ENCODE data around the gene ATG4D.
A peak's percentile ranks its signal among the peaks of the same experiment; 100 is the strongest.

DNA sequence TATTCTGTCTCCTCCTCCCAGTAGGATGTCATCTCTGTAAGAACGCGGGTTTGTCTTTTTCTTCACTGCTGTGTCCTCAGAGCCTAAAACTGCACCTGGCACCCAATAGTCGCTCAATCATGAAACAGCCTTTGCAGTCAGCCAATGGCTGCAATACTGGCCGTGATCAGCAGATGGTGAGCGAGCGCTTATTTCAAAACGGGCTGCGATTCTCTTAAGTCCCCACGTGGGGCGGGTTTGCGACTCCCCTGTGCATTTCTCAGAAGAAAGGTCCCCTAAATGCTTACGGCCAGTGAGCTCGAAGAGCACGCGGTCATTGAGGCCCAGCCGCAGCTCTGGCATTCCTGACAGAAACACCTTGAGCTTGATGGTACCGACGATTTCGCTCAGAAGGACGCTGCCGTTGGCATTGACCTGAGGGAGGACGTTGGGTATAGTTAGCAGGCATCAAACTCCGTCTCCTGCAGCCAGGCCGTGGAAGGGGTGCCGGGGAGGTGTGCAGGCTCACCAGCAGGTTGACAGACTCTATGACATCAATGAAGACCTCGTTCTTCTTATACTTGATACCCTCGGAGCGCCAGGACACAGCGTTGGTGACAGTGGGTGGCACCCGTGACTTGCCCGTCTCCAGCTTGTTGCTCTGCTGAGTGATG, 37.4 kb downstream of the ATG4D start:
- peak; percentile 48; the same call in 1 of the 2 replicates for TF ChIP-seq POLR2A (IDR thresholded peaks at IDR 0.05; ENCODE audit: low read depth, low read length)
- TF ChIP-seq, protein P1, sequence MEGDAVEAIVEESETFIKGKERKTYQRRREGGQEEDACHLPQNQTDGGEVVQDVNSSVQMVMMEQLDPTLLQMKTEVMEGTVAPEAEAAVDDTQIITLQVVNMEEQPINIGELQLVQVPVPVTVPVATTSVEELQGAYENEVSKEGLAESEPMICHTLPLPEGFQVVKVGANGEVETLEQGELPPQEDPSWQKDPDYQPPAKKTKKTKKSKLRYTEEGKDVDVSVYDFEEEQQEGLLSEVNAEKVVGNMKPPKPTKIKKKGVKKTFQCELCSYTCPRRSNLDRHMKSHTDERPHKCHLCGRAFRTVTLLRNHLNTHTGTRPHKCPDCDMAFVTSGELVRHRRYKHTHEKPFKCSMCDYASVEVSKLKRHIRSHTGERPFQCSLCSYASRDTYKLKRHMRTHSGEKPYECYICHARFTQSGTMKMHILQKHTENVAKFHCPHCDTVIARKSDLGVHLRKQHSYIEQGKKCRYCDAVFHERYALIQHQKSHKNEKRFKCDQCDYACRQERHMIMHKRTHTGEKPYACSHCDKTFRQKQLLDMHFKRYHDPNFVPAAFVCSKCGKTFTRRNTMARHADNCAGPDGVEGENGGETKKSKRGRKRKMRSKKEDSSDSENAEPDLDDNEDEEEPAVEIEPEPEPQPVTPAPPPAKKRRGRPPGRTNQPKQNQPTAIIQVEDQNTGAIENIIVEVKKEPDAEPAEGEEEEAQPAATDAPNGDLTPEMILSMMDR (conservative IDR thresholded peaks at IDR 0.05; ENCODE audit: low read depth, low read length): peak; percentile 99
- peak; percentile 53; the same call in 1 of the 2 replicates for TF ChIP-seq MXI1 (IDR thresholded peaks at IDR 0.05; ENCODE audit: borderline replicate concordance, low read depth, low read length)
- TF ChIP-seq, protein P2, sequence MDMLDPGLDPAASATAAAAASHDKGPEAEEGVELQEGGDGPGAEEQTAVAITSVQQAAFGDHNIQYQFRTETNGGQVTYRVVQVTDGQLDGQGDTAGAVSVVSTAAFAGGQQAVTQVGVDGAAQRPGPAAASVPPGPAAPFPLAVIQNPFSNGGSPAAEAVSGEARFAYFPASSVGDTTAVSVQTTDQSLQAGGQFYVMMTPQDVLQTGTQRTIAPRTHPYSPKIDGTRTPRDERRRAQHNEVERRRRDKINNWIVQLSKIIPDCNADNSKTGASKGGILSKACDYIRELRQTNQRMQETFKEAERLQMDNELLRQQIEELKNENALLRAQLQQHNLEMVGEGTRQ (IDR thresholded peaks at IDR 0.05; ENCODE audit: low read depth, low read length): peak; percentile 84
- no peak for TF ChIP-seq MAFK (IDR thresholded peaks at IDR 0.05; ENCODE audit: low read depth, low read length)
- TF ChIP-seq FOS (IDR thresholded peaks at IDR 0.05; ENCODE audit: low read depth, low read length): no peak
